Measurements from ENCODE around the gene FN1.

Gene FN1

DNA sequence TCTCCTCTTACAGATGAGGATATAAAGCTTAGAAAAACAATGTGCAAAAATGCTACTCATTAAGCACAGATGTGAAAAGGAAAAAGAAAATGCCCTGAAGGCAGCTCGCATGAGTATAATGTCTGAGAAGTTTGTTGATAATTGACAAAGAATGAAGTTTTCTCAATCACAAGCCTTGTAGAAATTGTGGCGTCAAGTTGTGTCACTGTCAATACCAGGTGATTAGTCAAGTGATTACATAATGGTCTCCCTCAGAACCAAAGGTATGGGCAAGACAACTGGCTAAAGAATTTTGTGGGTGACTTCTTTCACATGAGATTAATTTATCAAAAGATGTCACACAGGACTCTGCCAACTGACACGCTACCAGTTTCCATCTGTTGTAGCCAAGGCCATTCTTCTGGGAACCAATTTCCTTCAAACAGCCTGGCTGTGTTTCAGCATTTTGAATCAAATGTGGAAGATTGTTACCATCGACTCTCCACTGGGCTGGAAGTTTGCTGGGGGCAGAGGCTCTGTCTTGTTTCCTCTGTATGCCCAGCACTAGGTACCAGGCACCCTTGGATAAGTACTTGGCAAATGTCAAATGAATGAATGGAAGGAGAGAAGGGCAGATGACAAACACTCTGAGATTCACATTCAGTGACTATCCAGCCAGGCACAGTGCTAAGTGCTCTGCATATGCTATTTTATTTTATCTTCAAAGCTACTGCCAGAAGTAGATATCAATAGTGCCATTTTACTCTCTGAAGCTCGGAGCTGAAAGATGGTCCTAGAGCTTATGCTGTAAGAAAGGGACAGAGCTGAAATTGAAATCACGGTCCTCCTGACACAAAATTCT, 5.9 kb upstream of the FN1 start:
- no peak for DNase-seq

DNA sequence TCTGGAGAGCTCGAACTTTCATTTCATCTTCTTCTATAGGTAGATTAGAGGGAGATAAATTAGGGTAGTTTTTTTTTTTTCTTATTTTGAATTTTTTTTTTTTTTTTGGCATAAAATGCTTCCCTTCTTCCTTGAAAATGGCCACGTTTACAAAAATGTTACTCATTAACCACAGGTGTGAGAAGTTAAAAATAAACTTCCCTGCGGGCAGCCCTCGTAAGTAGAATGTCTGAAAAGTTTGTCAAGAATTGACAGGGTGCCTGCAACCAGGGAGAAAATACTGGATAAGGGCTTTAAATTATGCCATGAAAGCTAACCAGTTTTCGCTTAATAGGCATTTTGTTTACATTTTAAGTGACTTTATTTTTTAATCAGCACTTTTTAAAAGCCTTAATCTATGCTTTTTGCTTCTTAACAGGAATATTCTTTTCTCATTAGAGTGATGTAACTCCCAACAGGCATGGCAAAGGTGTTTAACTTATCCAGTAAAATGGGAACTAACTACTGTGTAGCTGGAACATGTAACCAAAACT, 4.2 kb upstream of the FN1 start:
- no peak for DNase-seq

DNA sequence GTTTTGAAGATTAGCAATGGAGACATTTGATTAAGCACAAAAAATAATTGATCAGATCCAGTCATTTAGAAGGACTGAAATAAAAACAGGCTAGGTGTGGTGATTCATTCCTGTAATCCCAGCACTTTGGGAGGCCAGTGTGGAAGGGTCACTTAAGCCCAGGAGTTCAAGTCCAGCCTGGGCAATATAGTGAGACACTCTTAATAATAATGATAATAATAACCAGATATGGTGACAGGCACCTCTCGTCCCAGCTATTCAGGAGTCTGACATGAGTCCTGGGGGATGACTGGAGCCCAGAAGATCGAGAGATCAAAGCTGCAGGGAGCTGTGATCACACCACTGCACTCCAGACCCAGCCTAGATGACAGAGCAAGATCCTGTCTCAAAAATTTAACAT, 3.5 kb upstream of the FN1 start:
- no peak for DNase-seq

DNA sequence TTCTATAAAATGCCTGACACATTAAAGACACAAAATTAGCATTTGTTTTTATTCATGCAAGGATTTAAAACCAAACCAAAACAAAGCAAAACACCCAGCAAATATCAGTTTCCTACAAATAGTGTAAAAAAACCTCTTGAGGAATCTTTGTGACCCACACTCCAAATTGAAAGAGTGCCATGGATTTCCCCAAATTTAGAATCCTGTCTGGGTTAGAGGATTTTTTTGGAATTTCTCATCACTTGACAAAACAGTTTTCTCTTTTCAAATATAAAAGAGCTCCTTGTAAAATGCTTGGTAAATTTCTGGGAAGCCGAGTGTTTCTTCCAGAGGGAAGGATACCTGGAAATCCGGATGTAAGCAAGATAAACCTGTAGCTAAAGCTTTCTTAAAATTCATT, 1.7 kb upstream of the FN1 start:
- DNase-seq = no peak

DNA sequence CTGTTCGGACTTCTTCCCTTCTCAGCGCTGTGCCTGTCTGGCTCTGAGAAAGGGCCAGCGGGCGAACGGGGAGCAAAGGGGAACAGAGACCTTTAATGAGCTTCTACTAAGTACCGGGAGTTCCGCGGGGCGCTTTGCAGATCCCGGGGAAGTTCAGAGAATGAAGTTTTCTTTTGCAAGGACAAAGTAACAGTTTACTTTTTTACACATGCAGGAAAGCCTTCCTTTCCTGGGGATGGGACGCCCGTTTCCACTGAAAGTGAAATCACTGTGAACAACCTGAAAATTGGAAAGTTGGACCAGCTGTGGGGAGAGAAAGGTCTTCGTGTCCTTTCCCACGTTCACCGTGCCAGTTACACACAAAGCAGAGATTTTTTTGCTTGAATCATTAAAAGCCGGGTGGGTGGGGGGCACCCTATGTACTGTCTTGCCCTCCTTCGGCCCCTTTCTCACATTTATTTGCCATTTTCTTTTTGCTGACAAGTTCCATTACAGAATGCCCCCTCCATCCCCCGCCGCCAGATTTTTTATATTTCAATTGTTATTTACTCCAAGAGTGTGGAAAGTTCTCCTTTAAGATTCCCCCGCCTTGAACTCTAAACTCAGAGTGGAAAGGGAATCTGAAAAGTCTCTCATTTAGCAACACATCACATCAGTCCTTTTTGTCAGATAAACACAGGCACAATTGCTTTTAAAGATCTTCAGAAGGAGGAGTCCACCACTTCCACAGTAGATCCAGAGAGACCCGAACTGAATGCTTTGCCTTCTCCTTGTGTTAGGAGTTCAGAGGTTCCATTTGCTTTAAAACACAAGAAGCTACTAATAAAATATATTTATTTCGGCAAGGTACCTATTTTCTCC, 1.1 kb upstream of the FN1 start:
- no peak for DNase-seq

DNA sequence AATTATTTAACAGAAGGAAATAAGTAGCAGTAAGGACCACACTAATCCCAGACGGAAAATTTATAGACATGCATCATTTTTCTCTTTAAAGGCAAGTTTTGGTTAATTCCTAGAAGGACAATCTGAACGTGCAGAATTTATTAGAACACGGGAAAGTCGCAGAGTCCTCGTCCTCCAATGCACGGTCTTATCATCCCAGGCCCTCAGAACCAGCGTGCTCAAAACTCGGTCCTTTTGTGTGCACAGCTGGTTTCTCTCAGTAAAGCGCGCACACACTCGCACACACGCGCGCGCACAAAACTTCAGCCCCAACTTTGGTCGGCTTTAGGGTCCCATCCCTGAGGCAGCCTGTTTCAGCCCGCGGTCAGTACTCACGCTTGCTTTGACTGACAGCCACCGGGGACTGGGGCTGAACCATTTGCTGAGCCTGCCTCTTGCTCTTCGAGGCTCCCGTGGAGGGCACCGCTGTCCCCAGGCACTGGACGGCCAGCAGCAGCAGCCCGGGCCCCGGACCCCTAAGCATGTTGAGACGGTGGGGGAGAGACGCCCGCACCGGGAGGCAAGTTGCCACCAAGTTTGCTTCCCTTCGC, 493 bp downstream of the FN1 start:
- no peak for DNase-seq

DNA sequence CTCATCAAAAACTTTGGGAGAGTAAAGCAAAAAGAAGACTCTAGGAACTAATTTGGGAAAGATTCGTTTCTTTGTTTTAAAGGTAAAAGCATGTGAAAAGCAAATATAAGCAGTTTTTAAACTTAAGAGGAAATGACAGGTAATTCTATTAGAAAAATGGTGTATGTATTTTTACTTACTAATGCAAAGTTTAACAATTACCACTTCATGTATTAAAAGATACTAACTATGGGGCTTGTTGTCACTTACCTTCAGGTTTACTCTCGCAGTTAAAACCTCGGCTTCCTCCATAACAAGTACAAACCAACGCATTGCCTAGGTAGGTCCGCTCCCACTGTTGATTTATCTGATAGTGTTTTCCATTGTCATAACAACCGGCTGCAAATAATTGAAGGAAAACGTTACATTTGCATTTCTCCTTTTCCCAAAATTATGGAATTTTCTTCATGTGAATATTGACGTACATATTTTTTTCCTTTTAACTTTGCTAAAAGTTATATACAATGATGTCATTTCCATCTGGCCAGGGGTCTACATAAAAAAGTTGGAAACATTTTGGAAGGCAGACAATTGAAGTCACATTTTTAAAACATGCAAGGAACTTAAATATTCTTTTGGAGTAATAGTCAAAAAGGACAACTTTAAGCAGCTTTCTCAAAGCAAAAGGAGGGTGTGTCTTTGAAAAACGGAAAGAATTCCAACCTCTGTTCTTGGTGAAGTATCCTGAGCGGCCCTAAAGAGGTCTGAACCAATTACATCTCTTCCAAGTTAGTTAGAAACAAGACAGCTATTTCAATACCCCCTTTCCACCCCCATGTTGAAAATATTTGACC, 1.2 kb downstream of the FN1 start:
- no peak for DNase-seq

DNA sequence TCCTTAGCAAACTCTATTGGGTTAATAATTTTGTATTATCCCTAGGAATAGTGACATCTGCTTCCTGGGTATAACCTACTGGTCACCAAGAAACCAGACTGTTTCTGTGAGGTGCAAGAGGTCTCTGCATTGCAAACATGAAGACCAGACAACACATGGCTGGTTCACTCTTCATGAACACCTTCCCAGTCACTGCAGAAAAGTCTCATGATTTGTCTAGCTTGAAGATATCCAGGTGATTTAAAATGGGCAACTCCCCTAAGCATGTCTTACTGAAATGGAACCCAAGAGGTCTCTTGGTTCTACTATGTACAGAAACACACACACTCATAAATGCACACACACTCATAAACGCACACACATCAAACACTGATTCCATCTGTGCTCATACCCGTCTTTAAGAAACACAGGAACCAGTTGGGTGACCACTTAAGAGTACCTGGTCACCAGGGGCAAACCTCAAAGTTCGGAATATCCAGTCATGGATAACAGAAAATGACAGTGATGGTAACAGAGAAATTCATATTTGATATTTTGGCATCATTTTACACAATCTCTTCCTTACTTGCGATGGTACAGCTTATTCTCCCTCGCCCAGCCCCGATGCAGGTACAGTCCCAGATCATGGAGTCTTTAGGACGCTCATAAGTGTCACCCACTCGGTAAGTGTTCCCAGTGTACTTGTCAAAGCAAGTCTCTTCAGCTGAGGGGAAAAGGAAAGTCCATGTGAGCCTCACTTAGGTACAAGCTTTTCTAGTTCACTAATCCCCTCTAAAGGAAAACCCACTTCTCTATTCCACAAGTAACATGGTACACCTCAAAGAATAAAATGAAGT, 2.9 kb downstream of the FN1 start:
- DNase-seq = no peak

DNA sequence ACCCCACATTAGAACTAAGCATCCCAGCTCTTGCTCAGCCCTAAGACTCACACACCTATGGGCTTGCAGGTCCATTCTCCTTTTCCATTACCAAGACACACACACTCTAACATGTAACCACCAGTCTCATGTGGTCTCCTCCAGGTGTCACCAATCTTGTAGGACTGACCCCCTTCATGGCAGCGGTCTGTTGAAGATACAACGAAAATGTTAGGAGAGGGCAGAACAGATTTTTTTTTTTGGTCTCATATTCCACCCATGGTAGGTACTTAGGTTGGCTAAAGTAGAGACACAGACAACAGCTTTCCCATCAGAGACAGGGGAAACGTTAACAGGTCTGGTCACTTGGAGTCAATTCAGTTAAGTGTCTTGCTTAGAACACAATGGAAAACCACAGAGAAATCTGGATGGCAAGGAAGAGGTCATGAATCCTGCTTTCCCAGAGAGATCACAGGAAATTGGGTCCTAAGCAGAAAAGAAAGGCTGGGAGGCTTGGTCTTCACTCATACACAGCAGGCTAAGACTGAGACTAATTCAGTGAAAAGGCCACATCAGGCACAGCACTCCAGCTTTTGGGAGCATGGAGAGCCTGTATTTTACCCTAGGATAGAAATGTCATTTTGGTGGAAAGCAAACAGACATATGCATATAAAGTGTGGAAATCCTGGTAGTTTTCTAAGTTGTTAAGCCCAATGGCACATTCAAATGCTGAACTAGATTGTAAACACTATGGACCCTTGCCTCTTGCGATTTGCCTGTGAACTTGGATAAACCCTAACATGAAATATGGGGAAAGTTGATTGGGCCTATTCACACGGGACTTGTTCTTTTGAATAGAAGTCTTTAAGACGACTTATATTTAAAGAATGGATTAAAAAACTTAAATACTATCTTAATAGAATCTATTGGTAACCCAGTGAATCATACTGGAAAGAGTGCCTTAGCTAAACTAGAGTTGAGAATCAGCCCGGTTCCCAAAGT, 3.8 kb downstream of the FN1 start:
- DNase-seq = no peak

DNA sequence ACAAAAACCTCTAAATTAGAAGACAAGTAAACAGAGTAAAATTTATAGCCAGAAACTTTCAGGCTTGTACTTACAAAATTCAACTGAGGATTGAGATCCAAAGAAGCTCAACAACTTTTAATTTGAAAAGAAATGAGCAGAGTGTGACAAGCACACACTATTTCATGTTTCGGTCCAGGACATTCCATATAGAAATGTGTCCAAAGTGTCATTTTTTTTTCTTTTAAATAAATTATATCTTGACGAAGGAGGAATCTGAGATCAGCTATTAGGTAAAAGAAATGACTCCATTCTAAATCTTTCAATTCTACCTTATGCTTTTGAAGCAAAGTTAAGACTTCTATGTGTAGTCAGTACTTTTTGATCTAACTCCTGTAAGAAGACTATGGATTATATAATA, 4.6 kb downstream of the FN1 start:
- no peak for DNase-seq

DNA sequence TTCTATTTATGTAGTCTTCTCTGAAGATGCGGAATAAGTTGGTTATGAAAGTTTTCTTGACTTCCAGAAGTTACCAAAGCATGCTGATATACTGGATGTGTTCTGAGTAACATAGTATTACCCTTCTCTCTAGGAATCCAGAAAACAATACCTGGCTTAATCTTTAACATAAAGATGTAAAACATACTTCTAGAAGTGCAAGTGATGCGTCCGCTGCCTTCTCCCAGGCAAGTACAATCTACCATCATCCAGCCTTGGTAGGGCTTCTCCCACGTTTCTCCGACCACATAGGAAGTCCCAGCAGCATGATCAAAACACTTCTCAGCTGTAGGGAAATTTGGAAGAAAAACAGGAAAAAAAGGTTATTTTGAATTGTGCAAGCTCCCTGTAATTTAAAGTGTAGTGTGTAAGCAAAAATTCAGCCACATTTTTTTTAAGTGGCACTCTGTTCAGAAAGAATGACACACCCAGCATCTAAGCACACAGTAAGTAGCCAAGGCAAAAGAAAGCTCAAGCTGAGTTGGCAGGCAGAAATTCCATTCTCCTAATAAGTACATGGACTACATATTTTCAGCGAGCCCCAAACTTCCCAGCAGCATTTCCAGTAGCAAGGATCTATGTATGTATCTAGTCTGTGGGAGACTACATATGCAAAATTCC, 5.2 kb downstream of the FN1 start:
- no peak for DNase-seq

DNA sequence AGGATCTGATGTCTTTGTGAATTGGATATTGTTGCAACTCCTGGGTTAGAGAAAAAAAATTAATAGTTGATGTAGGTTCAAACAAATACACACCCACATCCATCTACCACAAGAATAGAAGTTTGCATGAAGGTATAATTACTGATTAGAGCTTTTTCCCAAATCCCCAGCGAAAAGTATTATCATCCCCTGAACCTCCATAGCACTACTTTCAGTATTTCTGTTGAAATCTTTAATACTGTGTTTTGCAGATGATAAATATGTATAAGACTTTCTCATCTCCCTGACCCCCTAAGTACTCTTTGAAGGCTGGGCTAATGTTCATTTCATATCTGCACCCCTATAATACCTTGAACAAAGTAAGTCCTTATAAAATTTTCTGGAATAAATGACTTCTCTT, 6.4 kb downstream of the FN1 start:
- no peak for DNase-seq

DNA sequence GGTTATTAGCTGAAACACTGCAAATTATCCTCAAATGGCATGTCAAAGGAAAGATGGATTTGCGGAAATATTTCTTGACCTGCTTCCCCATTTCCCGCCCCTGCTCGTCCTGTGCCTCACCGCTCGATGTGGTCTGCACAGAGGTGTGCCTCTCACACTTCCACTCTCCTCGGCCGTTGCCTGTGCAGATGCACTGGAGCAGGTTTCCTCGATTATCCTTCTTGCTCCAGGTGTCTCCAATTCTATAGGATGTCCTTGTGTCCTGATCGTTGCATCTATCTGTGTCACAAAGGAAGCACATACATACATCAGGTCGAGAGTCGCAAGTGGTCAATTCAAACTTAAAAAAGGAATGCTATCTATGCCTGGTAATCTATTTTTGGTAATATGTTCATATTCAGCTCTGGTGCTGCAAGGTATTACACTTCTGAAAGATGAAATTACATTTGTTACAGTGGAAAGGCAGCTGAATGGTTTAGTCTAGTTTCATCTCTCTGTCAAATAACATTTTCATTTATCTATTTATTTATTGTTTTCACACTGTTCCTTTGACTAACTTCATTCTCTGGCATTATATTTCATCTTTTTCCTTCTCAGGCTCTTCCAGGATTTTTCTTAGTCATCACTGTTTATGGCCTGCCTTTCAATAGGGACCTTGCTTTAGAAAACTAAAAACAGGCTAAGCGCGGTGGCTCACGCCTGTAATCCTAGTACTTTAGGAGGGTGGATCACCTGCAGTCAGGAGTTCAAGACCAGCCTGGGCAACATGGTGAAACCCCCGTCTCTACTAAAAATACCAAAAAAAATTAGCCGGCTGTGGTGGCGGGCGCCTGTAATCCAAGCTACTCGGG, 7.6 kb downstream of the FN1 start:
- no peak for DNase-seq

DNA sequence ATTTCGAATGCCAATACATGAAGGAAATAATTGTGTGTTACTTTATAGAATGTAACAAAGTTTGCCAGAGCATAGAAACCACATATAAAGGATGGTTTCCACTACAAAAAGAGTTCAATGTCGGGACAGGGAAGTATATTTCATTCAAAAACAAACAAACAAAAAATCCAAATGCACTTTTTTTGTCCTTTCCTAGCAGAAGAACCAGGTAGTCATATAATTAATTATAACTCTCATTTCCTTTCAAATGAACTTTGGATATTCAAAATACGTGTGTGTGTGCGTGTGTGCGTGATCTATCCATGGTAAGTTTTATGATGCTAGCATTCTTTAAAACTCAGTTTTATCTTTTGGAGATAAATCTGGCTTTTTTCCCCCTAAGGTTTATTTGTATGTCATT, 8.3 kb downstream of the FN1 start:
- no peak for DNase-seq

DNA sequence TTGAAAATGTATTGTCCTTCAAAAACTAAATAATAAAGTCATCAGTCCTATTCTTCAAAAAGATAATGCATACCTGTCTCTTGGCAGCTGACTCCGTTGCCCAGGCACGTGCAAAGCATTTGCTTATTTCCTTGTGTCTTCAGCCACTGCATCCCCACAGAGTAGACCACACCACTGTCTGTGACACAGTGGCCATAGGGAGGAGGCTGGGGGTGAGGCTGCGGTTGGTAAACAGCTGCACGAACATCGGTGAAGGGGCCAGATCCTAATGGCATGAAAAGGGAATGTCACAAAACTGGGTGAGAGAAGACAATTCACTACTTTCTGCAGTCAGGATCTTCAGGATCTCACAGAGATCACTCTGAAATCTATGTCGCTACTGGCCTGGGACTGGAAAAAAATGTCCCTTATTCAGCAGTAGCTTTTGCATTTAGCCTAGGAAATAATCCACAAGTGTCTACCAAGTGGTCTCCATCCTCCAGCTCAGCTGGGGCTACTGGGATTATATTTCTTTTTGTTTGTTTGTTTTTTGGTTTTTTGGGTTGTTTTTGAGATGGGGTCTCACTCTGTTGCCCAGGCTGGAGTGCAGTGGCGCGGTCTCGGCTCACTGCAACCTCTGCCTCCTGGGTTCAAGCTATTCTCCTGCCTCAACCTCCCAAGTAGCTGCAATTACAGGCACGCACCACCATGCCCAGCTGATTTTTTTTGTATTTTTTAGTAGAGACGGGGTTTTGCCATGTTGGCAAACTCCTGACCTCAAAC, 10.7 kb downstream of the FN1 start:
- DNase-seq = no peak

DNA sequence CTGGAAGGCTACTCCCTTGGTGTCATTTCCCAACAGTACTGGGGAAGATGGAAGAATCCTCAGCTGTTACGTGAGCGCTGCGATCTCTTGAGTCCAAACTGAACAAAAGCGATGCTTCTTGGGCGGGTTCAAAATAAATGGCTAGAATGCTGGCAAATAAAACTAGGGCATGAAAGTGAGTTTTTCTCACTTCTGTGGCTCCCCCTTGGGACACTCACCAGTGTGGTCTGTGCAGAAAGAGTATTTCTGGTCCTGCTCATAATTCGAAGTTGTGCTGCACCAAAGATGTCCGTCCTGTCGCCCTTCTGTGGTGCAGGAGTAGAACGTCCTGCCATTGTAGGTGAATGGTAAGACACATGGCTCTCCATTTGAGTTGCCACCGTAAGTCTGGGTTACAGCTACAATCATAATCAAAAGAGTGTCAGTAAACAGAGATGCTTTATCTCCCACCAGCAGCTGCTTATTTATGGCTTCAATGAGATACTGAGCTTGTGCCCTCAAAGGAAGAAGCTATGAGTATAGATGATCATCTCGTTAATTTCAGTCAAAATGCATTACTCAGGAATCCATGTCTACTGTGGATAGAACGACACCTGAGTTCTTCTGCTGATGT, 11.8 kb downstream of the FN1 start:
- DNase-seq = no peak

DNA sequence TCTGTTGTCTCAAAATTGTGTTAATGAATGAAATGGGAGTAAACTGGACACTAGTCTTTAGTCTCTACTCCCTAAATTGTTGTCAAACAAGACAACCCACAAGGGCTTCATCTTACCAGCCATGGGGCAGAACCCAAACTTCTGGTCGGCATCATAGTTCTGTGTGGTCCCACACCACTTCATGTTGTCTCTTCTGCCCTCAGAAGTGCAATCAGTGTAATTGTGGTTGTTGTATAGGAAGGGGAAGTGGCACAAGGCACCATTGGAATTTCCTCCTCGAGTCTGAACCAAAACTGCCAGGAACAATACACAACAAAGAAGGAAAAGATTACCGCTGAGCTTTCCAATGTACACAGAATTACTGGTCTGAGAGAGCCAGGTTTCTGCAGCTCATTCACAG, 12.6 kb downstream of the FN1 start:
- no peak for DNase-seq

DNA sequence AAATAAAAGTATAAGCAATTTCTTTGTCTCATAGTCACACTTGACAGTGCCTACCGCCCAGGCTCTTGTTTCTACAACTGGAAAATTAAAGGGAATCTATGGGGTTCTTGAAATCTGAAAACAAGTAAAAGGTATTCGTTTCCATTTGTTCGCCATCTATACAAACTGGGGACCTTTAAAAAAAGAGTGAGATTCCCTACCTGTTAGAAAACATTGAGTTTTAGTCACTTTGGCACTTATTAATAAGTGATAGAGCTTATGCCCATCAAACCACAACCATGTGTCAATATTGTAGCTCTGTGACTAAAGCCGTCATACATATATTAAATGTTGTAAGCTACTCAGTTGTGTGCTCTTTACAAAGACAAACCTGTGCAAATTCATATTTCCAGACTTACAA, 13.2 kb downstream of the FN1 start:
- no peak for DNase-seq

Data from central memory CD4-positive, alpha-beta T cell (primary cell).